Measurements from ENCODE around the gene SEMA3D.
A peak's percentile ranks its signal among the peaks of the same experiment; 100 is the strongest.

Gene SEMA3D

DNA sequence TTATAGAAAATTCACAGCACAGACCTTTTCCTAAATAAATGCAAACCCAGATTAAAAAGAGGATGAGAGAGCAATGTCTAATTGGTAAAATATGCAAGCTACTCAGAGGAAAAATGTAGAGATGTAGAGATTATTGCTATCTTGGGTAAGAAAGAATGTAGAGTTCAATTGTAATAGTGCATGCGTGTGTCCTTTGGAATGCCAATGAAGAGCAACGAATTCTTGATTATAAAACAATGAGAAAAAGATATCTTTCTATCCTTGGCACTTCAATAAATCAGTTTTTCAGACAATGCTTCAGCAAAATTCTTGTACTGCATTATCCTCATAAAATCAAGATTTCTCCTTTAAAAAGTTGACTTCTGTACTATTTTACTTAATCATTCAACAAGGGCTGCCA is 50.9 kb downstream of the SEMA3D start:
- DNase-seq = no peak

DNA sequence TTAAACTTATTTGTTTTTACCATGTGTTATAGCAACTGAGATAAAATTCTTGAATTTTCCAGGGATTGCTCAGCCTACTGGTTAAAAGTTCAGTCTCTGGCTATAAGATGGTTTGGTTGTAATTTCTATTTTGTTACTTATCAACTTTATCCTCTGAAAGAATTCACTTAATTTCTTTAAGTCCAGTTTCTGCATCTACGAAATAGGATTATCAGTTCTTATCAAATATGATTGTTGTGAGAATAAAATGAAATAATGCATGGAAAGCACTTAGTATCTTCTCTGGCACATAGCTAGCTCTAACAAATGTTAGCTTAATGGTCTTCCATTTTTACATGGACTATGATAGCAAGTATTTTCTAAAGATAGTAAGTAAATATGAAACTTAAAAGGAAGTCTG is 53.3 kb downstream of the SEMA3D start:
- no peak for DNase-seq
- intact Hi-C loops (cut with DNase I) = no loop called here

More for the DNA sequence above, 50.9 kb downstream of the SEMA3D start:
- intact Hi-C loops (cut with DNase I) = no loop called here

DNA sequence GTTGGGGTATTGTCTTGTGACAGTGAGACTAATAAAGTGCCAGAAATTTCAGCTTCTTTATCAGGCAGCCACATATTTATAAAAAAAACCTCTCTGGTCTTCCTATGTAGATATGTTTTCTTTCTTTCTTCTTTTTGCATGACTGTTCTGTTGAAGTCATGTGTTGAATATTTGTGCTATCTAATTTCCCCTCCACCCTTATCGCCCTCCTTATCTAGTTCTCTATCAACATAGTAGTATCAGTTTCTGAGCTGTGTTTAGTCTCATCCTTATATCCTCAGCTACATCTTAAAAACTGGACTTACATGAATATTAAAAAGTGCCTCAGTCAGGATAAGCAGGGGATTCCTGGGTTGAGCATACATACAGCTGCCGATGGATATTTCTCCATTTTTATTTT is 53.9 kb downstream of the SEMA3D start:
- intact Hi-C loops (cut with DNase I) = no loop called here
- no peak for DNase-seq

DNA sequence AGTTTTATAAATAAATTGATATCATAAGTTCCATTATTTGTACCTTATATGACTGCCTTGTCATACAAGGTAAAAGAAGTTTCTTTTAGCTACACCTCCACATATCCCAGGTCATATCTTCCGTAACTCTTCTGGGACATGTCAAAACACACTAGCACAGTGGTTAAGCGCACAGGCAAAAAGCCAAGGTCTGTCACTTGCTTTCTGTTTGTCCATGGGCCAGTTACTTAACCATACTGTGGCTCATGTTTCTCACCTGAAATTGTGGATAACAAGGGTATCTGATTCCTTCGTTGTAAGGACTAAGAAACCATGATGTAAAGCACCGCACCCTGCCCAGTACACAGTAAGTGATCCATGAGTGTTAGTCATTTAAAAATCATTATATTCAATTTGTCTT is 56.2 kb downstream of the SEMA3D start:
- intact Hi-C loops (cut with DNase I) = no loop called here
- no peak for DNase-seq

DNA sequence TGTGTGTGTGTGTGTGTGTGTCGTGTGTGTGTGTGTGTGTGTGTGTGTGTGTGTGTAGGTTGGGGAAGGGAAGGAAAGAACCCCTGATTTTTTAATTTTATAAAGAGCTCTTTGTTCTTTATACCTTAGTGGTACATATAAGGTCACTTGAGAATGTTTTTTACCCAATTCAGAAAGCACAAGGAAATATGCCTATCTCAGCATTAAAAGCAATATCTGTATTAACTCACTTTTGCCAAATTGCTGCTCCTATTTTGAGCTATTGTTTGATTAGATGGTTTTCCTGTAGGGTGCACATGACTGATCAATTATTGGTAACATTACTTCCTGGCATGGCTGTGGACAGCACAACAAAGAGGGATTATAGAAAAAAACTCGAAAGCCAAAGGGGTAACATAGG is 60.5 kb downstream of the SEMA3D start:
- no peak for DNase-seq
- intact Hi-C loops (cut with DNase I) = no loop called here

DNA sequence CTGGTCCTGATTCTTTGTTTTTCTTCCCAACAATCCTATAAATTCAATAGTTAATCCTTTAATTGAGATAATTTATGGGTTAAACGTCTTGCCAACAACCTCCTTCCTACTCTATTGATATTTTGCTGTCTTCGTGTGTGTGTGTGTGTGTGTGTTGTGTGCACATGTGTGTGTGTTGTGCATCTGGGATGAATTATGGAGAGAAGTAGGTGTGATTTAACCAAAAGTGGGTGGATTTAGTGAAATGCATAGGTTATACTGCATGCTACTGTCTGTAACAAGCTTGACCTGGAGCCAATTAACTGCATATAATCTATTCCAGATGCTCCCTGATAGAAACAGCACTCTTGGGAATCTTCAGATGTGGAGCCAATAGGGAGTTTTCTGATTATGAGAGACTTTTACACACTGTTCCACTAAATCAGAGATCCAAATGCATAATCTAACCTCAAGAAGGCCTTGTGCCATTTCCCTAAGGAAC is 61.2 kb downstream of the SEMA3D start:
- no peak for DNase-seq

DNA sequence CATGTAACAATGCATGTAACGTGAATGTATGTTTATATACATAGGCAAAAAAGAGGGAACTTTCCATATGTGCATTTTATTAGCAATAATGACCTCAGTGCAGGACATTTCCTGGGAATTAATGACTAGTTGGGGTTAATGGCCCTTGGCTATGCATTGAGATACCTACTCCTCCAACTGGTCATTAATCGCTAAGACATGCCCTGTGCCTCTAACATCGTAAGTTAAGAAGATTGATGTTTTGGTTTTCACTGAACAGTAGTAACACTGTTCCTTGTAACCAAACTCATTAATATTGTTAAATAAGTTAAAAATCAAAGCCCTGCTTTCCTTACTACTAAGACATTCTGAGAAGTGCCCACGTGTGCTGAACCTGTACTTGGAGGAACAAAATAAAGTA is 61.7 kb downstream of the SEMA3D start:
- intact Hi-C loops (cut with DNase I) = no loop called here
- no peak for DNase-seq

More for the DNA sequence above, 61.2 kb downstream of the SEMA3D start:
- intact Hi-C loops (cut with DNase I) = no loop called here

DNA sequence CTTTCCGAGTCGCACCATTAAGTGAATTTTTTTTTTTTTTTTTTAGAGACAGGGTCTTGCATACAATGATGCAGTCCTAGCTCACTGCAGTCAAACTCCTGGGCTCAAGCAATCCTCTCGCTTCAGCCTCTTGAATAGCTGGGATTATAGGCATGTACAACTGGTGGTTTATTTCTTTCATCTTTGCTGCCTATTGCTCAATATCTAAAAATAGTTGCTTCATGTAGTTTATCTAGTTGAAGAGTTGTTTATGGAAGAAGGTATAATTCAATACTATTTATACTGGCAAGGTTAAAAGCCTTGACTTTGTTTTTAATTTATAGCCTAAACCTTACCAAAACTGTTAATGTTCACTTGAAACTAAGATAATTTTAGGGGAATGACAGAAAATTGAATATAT is 66.9 kb downstream of the SEMA3D start:
- DNase-seq = no peak
- intact Hi-C loops (cut with DNase I) = no loop called here

DNA sequence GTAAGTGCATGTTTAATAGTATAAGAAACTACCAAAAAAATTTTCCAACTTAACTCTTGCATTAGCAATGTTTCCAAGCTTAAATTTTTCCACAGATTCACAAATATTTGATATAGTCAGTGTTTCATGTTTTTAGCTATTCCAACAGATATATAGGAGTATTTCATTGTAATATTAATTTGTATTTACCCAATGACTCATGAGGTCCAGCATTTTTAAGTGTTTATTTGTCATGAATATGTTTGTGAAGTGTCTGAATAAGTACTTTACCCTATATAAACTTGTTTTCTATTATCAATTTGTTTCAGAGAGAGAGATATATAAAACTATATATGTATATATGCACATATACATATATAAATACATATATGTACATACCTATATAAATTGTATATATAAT is 71.0 kb downstream of the SEMA3D start:
- no peak for DNase-seq
- intact Hi-C loops (cut with DNase I) = no loop called here

DNA sequence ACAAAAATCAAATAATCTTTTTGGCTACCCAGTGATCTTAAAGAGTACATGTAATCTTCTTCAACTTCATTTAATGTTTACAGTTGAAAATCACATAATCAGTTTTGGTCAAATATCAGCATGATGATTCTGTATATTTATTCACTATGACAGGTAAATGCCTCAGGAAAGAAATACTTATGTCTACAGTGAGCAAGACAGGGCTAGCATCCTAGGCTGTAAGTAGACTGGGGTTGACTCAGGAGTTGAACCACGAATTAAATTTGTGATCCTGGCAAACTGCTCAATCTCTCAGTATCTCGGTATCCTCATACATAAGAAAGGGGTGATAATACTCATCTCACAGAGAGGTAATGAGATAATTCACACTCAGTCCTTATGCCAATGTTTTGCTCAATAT is 71.8 kb downstream of the SEMA3D start:
- intact Hi-C loops (cut with DNase I) = no loop called here
- no peak for DNase-seq

DNA sequence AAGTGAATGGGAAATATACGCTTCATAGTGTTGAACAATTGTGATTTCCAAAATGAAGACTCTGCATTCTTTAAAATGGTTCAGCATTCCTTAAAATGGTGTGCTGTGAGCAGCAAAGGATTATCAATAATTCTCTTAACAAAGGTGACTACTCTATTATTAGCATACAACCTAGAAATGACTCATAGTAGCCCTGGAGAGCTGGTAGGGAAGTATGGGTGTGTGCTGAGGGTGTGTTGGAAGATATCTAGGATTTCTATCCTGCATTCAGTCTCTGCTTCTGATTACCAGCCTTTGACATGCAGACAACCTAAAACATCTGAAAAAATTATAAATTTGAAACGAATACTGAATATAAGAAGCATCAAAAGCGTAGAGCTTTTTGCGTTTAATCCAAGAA is 72.5 kb downstream of the SEMA3D start:
- intact Hi-C loops (cut with DNase I) = no loop called here
- DNase-seq = peak in 8 of 42 donors; percentile 7 to 58 (median 18)

DNA sequence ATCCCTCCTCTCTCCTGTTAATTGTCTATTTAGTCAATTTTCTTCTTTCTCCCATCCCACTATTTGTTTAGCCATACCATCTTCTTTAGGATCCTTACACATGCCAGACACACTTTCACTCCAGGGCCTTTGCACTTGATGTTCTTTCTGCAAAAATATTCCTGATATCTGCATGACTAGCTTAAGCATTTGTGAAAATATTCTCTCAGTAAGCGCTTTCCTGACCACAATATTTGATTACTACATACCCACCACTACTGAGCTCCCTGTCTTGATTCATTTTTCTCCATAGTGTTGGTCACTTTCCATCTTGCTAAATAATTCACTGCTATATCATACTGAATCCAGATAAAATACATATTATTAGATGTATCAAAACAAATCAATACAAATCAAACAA is 75.1 kb downstream of the SEMA3D start:
- no peak for DNase-seq
- intact Hi-C loops (cut with DNase I) = no loop called here

DNA sequence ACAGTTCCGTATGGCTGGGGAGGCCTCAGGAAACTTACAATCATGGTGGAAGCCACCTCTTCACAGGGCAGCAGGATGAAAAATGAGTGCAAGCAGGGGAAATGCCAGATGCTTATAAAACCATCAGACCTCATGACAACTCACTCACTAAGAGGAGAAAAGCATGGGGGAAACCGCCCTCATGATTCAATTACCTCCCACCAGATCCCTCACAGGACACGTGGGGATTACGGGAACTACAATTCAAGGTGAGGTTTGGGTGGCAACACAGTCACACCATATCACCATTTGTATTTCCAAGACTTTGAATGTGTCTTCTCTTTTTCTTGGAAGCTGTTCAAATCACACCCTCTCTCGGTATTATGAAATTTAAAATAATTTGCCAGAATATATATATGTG is 80.1 kb downstream of the SEMA3D start:
- intact Hi-C loops (cut with DNase I) = no loop called here
- peak in 7 of 42 donors; percentile 7 to 38 (median 10) for DNase-seq

DNA sequence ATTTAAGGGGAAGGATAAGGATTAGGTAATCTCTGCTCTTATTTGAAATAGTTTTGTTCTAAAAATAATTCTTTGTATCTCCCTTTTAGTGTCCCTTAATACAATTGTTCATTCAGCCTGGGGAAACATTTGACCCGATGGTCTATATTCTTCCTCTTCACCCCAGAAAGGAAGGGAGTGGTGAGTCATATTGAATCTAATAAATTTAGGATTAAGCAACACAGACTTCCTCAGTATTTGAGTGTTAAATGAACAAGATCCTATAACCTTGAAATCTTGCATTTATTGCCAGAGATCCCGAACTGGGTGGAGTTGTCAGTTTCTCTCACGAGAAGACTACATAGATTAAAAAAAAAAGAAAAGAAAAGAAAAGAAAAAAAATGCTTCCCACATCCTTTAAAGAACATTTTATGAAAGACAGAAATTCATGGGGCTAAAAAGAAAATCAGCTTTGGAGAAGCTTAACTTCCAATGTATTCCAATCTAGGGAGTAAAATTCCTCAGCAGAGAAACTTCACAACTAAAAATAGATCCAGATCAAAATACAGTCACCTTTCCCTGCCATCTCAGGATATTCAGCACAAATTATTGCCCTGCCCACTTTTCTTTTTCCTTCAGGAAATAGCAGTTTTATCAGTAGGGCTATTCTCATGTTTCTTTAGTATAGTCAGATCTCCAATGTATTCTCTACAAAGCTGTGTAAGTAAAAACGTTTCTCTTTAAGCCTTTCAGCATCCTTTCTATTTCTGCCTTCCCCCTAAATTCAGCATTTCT is 82.2 kb downstream of the SEMA3D start:
- intact Hi-C loops (cut with DNase I) = no loop called here
- DNase-seq = no peak

DNA sequence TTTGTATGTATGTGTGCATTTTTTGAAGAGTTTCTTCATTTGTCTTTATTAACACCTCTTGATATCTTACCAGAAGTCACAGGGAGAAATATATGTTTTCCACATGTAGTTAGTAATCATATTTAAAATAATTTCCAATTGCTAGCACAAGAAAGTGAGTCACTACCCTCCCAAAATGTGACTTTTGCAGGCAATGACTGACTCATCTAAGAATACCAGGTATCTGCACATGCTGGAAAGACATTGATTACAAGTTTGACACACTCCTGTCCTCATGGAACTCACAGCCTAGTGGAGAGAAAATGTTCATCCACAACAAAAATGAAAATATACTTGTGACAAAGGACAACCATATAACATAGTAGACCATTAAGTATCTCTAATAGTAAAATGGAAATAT is 82.9 kb downstream of the SEMA3D start:
- no peak for DNase-seq
- intact Hi-C loops (cut with DNase I) = no loop called here

DNA sequence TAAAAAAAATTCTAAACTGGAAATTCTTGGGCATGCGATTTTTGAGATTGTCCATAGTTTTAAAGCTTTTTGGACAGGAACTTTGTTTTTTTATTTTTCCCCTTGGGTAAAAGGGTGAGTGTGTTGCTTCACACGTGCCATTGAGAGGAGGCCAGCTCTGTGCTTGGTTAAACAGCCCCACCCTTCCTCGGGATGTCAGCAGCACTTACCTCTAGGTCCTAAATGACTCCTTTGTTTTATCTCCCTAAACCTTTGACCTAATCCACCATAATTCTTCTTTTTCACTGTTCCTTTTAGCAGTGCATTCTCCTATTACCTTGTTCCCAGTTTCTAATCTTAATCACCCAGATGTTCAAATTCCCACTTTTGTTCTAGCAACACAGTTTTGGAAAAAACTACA is 83.5 kb downstream of the SEMA3D start:
- no peak for DNase-seq
- intact Hi-C loops (cut with DNase I) = no loop called here

DNA sequence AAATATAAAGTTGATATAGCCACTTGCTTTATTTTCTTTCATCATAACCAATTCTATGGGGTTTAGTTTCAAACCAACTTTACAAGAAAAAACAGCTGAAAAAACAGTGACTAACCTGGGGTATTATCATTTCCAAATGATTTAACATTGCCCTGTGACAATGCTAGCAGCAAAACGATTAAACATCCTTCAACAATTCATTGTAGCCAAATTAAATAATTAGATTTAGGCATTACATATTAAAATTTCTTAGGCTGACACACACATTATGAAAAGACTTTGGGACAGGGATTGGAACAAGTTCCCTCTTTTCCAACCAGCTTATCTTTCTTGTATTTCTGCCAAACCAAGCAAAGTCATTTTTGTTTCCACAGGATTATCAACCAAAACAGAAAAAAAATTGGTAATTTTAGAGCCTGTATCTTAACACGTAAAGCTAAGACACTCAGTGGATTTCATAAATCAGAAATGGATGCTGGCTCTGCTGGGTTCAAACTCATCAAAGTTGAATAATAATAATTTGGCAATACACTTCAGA is 84.0 kb downstream of the SEMA3D start:
- DNase-seq = no peak
- intact Hi-C loops (cut with DNase I) = no loop called here

DNA sequence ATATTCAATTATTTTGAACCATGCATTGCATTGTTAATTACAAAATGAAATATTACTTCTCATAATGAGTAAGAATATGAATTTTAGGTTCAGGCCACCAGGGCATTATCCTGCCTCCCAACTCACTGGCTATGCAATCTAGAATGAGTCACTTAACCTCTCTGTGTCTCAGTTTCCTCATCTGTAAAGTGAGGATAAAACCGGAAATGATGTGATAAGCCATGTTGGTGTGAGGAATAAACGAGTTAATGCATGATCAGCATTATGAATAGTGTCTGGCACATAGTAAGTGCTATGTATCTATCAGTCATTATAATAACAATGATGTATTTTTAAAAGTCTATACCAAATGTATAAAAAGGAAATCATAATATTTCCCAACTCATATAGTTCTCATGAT is 85.5 kb downstream of the SEMA3D start:
- no peak for DNase-seq
- intact Hi-C loops (cut with DNase I) = no loop called here

DNA sequence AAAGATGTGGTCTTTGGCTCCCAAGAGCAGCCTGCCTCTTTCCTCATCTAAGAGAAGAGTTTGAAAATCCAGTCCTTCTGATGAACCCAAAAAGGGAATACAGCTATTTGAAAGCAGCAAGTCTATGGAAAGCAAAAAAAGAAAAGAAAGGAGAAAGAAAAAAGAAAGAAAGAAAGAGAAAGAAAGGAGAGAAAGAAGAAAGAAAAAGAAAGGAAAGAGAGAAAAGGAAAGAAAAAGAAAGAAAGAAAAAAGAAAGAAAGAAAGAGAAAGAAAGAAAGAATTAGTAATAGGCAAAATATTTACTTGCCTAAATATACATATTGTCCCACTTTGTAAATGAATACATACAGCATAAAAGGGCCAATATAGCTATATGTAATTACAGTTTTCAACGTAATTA is 89.0 kb downstream of the SEMA3D start:
- DNase-seq = no peak
- intact Hi-C loops (cut with DNase I) = no loop called here

DNA sequence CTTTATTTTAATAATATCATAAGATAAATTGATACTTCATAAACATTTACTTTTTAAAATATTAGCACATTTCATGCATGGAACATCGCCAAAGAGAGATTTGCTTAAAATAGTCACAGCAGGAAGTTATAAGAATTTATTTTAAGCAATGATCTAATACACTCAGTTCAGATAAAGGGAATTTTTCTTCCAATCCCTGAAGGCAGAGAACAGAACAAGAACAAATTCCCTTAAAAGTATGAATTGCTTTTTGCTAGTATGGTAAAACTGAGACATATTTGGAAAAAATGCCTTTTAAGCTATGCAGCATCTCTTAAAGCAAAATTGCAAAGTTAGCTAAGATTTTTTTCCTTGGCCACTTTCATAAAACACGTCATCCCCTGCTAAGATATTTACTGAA is 91.0 kb downstream of the SEMA3D start:
- no peak for DNase-seq
- intact Hi-C loops (cut with DNase I) = no loop called here

DNA sequence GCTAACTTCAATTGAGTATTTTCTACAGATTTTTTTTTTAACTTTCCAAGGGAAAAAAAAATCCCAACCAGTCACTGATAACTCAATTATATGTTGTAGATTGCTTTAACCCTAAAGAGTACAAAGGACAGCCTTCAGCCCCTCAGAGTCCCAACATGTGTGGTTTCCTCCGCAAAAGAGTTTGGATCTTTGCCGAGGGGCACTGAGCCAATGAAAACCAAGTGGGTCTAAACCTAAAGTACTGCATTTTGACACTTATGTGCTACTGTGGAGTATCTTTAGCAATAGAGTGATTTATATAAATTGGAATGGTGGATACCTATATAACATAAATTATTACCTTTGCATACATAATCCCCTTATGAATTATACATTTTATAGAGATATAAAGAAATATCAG is 91.5 kb downstream of the SEMA3D start:
- no peak for DNase-seq
- intact Hi-C loops (cut with DNase I) = no loop called here
